ENCODE data around the gene USP28.

DNA sequence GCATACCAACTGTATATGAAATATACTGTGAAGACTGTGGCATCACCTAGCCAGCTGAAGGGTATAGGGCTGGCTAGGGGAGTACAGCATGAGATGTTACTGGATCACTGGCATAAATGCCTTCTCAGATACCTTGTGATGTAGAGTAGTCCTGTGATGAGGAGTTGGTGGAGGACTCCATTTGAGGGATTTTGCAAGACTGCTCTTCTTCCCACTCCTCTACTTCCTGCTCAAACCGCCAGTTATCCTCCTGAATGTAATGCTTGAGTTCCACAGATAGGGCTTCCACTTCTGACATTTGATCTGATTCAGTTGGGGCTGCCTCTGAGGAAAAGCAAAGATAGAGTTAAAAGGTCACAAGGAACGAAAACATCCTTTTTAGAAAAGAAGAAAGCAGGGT is 66.4 kb downstream of the USP28 start:
- TF ChIP-seq, protein P1, sequence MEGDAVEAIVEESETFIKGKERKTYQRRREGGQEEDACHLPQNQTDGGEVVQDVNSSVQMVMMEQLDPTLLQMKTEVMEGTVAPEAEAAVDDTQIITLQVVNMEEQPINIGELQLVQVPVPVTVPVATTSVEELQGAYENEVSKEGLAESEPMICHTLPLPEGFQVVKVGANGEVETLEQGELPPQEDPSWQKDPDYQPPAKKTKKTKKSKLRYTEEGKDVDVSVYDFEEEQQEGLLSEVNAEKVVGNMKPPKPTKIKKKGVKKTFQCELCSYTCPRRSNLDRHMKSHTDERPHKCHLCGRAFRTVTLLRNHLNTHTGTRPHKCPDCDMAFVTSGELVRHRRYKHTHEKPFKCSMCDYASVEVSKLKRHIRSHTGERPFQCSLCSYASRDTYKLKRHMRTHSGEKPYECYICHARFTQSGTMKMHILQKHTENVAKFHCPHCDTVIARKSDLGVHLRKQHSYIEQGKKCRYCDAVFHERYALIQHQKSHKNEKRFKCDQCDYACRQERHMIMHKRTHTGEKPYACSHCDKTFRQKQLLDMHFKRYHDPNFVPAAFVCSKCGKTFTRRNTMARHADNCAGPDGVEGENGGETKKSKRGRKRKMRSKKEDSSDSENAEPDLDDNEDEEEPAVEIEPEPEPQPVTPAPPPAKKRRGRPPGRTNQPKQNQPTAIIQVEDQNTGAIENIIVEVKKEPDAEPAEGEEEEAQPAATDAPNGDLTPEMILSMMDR (IDR thresholded peaks at IDR 0.05): no peak
- TF ChIP-seq EP300 (IDR thresholded peaks at IDR 0.05) (no peak), POLR2A (IDR thresholded peaks at IDR 0.05) (no peak), POLR2AphosphoS5 (IDR thresholded peaks at IDR 0.05) (no peak)
